ENCODE results near the gene RAI14.
"Not testable (repeated sequence)": the region's sequence is repeated elsewhere in the genome, so short reads cannot be mapped to it uniquely, and the experiment has no call there.

Gene RAI14

DNA sequence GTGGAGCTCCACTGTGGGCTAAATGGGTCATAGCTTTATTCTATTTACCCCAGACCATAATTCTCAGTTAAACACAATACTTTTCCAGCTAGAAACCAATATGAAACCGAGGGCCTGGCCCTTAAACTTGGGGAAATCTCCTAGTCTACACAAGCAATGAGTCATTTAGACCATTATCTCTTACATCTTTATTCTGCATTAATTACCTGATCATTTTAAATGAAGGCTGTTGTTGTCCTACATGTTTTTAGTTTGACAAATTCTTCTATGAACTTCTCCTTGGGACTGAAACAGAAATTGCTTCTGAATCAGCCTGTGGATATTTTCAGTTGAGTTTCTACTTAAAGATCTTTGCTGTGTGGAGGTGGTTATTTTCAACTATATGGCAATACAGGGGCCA, 37.9 kb downstream of the RAI14 start:
- no peak overlapping the region for H3K4me3 Mint-ChIP-seq
- H3K9me3 Mint-ChIP-seq = no peaks in the 10 kb centered on the region
- no peaks in the 10 kb centered on the region for H3K36me3 Mint-ChIP-seq
- ATAC-seq (ENCODE audit: low read depth) (no peak), DNase-seq (ENCODE audit: low spot score in 2 of 2) (no peak)
- H3K4me1 Mint-ChIP-seq = no peaks in the 10 kb centered on the region
- H3K27me3 Mint-ChIP-seq = peaks cover 2% of the 10 kb centered on the region
- no peak overlapping the region for H3K27ac Mint-ChIP-seq

DNA sequence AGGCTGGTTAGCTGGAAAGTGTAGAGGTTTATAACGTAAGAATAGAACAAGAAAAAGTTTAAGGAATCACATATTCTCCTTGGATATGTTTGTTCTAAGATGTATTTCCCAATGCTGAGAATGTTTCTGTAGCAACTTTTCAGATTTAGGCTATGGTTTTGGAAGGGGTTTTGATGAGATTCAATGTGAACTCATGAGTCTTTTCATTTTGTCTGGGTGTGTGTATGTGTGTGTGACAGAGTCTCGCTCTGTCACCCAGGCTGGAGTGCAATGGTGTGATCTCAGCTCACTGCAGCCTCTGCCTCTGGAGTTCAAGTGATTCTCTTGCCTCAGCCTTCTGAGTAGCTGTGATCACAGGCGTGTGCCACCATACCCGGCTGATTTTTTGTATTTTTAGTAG, 38.6 kb downstream of the RAI14 start:
- no peaks in the 10 kb centered on the region for H3K9me3 Mint-ChIP-seq
- H3K4me3 Mint-ChIP-seq = no peak overlapping the region
- H3K4me1 Mint-ChIP-seq = no peaks in the 10 kb centered on the region
- DNase-seq (ENCODE audit: low spot score in 2 of 2) (no peak), ATAC-seq (ENCODE audit: low read depth) (no peak)
- H3K36me3 Mint-ChIP-seq = no peaks in the 10 kb centered on the region
- H3K27ac Mint-ChIP-seq = no peak overlapping the region
- H3K27me3 Mint-ChIP-seq = peaks cover 2% of the 10 kb centered on the region

DNA sequence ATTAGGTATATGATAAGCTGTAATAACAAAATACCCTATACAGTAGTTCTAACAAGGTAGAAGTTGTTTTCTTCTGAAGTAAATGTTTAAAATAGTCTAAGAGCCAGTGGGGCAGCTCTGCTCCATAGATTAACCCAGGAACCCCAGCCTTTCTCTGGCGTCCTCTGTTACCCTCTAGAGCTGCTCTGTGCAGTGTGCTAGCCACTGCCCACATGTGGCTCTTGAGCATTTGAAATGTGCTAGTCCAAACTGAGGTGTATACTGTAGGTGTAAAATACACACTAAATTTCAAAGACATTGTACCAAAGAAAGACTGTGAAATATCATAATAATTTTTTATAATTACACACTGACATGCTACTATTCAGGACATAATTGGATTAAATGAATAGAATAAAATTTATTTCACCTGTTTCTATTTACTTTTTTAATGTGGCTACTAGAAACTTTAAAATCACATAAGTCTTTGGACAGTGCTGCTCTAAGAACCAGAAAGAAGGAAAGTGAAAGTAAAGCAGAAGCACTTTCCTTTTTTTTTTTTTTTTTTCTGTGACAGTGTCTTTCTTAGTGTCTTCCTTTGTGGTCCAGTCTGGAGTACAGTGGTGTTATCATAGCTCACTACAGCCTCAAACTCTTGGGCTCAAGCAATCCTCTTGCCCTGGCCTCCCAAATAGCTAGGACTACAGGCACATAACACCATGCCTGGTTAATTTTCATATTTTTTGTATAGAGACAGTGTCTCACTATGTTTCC, 39.3 kb downstream of the RAI14 start:
- Mint-ChIP-seq H3K27me3 (peaks cover 2% of the 10 kb centered on the region), H3K36me3 (no peaks in the 10 kb centered on the region), H3K9me3 (no peaks in the 10 kb centered on the region), H3K4me1 (no peaks in the 10 kb centered on the region), H3K4me3 (no peak overlapping the region), H3K27ac (no peak overlapping the region)
- peak; percentile 56 for ATAC-seq (ENCODE audit: low read depth)
- no peak for DNase-seq (ENCODE audit: low spot score in 2 of 2)

DNA sequence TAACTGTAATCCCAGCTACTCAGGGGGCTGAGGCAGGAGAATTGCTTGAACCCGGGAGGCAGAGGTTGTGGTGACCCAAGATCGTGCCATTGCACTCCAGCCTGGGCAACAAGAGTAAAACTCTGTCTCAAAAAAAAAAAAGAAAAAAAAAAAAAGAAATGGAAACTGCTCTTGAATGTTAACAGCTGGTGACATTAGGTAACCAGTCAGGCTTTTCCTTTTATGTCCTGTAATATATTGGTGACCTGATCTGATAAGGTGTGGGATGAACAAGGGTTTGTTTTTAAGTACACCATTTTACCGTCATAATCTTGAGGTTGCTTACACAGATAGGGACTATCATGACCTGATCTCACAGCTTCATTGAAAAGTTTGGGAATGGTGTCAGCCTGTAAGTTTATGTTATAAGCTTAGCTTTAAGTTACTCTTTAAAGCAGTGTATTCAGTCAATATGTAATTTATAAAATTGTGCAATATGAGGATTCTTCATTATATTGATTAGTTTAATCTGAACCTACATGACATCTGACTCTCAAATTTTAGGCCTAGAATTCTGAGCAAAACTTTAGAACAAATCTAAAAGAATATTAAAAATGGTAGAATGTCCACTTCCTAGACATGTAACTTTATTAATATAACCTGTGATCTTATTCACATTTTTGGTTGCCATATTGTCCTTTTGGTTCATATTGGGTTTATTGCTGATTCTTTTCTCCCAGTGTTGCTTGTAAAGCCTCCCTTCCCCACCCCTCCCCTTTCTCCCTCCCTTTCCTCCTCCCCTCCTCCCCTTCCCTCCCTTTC, 41.4 kb downstream of the RAI14 start:
- ATAC-seq (ENCODE audit: low read depth) (no peak), DNase-seq (ENCODE audit: low spot score in 2 of 2) (no peak)
- Mint-ChIP-seq H3K27me3 (peaks cover 2% of the 10 kb centered on the region), H3K4me3 (no peak overlapping the region), H3K9me3 (no peaks in the 10 kb centered on the region), H3K36me3 (no peaks in the 10 kb centered on the region), H3K27ac (no peak overlapping the region), H3K4me1 (no peaks in the 10 kb centered on the region)

DNA sequence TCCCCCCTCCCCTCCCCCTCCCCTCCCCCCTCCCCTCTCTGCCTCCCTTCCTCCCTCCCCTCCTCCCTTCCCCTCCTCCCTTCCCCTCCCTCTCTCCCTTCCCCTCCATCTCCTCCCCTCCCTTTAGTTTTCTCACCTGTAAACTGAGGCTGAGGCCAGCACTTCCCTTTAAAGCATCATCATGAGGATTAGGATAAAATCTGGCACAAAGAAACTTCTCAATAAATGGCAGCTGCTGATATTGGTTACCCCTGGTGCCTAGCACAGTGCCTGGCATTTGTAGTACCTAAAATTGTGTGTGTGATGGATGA, 41.9 kb downstream of the RAI14 start:
- Mint-ChIP-seq H3K27me3 (peaks cover 2% of the 10 kb centered on the region), H3K36me3 (no peaks in the 10 kb centered on the region), H3K4me3 (no peak overlapping the region), H3K4me1 (no peaks in the 10 kb centered on the region), H3K9me3 (no peaks in the 10 kb centered on the region), H3K27ac (no peak overlapping the region)
- ATAC-seq (ENCODE audit: low read depth) = no peak
- no peak for DNase-seq (ENCODE audit: low spot score in 2 of 2)

DNA sequence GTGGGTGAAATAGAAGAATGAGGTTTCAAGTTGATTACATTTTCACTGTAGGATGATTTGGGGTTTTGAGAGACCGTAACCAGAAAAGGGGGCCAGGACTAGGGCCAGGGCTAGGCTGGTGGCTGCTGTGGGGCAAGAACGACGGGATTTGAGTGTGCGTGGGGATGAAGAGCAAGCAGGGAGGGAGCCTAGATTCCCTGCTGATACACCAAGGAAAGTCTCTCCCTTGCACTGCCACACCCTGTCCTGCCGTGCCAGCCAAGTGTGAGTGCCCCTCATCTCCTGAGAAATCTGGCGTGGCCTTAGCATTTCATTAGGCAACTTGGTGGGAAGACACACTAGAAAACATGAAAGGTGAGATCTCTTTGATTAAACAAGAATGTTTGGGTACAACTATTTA, 42.6 kb downstream of the RAI14 start:
- ATAC-seq (ENCODE audit: low read depth) (no peak), DNase-seq (ENCODE audit: low spot score in 2 of 2) (no peak)
- Mint-ChIP-seq H3K36me3 (no peaks in the 10 kb centered on the region), H3K27ac (no peak overlapping the region), H3K4me1 (no peaks in the 10 kb centered on the region), H3K9me3 (no peaks in the 10 kb centered on the region), H3K27me3 (peaks cover 2% of the 10 kb centered on the region), H3K4me3 (no peak overlapping the region)

DNA sequence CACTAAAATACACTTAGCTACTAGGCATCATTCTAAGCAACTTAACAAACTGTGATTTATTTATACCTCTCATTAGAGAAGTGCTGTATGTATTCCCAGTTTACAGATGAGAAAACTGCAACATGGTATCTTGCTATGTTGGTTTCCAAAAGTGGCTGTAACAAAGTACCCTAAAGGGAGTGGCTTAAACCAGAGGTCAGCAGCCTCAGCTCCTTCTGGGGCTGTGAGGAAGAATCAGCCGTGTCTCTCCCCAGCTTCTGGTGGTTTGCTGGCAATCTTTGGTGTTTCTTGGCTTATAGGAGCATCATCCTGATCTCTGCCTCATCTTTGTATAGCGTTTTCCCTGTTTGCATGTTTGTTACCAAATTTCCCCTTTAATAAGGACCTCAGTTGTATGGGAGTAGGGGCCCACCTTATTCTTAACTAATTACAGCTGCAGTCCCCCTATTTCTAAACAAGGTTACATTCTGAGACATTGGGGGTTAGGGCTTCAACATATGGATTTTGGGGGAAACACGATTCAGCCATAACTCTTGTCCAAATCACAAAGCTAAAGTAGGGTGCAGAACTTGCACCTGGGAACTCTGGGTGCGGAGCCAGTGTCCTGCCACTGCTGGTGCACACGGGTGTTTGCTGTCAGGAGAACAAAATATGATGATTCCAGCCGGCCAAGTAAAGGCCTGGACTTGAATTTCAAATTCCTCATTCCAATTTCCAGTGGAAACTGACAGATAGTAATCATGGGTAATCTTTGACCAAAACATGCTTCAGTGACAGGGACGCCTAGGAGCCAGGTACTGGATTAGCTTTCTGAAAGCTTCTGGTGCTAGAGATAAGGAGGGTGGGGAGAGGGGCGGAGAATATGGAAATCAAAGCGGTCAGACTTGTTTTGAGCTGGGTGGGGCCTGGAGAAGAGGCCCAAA, 43.3 kb downstream of the RAI14 start:
- H3K27me3 Mint-ChIP-seq = peaks cover 2% of the 10 kb centered on the region
- no peak overlapping the region for H3K27ac Mint-ChIP-seq
- no peak overlapping the region for H3K4me3 Mint-ChIP-seq
- no peaks in the 10 kb centered on the region for H3K9me3 Mint-ChIP-seq
- DNase-seq (ENCODE audit: low spot score in 2 of 2) (no peak), ATAC-seq (ENCODE audit: low read depth) (no peak)
- no peaks in the 10 kb centered on the region for H3K4me1 Mint-ChIP-seq
- H3K36me3 Mint-ChIP-seq = no peaks in the 10 kb centered on the region

DNA sequence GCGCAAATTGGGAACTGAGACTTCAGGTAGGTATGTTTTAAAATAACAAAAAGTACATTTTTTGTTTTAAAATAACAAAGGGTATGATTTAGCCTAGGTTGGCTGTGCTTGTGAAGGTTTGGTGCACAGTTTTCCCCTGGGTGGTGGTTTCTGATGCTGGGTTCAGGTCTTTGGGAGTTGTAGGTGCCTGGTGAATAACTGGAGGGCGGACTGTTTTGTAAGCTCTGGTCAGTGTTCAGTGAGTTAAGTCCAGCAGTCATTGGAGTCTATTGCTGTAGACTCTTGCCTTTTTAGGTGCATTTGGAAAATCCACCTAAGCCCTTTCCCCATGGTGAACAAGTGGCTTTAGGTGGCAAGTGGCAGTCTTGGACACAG, 43.9 kb downstream of the RAI14 start:
- H3K27ac Mint-ChIP-seq = no peak overlapping the region
- no peaks in the 10 kb centered on the region for H3K4me1 Mint-ChIP-seq
- no peak overlapping the region for H3K4me3 Mint-ChIP-seq

DNA sequence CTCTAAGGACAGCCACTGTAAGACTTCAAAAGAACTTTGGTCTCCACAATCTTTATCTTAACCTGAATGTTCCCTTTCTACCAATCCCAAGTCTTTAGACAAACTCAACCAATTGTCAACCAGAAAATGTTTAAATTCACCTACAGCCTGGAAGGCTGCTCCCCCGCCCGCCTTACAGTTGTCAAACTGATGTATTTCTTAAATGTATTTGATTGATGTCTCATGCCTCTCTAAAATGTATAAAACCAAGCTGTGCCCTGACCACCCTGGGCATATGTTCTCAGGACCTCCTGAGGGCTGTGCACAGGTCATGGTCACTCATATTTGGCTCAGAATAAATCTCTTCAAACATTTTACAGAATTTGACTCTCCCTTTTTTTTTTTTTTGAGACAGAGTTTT, 45.3 kb downstream of the RAI14 start:
- H3K36me3 Mint-ChIP-seq, H3K4me1 Mint-ChIP-seq, H3K27ac Mint-ChIP-seq: not testable (repeated sequence)

More for the DNA sequence above, 43.9 kb downstream of the RAI14 start:
- no peak for DNase-seq (ENCODE audit: low spot score in 2 of 2)
- no peak for ATAC-seq (ENCODE audit: low read depth)
- no peaks in the 10 kb centered on the region for H3K36me3 Mint-ChIP-seq
- peaks cover 2% of the 10 kb centered on the region for H3K27me3 Mint-ChIP-seq
- no peaks in the 10 kb centered on the region for H3K9me3 Mint-ChIP-seq

DNA sequence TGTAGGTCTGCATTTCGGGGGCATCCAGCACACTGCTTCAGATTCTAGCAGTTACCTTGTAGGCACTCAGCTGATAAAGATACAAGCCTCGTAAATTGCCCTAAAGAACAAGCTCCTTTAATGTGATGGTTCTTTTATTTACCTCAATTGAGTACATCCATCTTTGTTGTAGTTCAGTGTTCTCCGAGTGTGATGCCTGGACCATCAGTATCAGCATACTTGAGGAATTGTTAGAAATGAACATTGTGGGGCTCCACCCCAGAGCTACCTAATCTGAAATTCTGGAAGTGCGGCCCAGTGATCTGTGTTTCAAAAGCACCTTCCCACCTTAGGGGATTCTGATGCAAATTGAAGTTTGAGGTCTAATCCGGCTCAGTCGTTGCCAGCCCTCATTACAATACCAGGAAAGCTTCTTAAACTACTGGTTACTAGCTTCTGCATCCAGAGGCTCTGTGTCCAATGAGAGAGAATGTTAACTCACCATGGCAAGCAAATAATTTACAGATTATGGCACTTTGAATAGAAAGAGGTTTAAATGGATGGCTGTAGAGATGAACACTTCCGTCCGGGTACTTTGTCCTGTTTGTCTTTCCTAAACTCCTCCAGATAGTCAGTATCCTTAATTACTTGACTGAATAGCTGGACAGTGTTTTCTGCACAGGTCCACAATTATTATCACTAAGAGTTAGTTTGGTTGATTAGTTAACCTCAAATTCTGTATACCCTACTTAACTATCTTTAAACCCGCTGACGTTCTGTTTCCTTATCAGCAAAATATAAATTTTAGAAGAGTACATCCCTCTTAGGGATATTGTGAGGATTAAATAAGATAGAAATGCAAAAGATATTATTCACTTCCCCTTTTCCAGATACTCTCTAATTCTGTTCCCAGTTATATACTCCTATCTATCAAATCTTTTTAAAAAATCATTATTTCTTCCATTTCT, 47.9 kb downstream of the RAI14 start:
- ATAC-seq (ENCODE audit: low read depth) (no peak), DNase-seq (ENCODE audit: low spot score in 2 of 2) (no peak)
- Mint-ChIP-seq H3K4me3 (no peak overlapping the region), H3K27ac (no peak overlapping the region), H3K36me3 (no peaks in the 10 kb centered on the region), H3K9me3 (no peaks in the 10 kb centered on the region), H3K4me1 (no peaks in the 10 kb centered on the region), H3K27me3 (no peaks in the 10 kb centered on the region)

More for the DNA sequence above, 45.3 kb downstream of the RAI14 start:
- not testable (repeated sequence) for ATAC-seq (ENCODE audit: low read depth); H3K4me3 Mint-ChIP-seq; DNase-seq (ENCODE audit: low spot score in 2 of 2); H3K27me3 Mint-ChIP-seq; H3K9me3 Mint-ChIP-seq

DNA sequence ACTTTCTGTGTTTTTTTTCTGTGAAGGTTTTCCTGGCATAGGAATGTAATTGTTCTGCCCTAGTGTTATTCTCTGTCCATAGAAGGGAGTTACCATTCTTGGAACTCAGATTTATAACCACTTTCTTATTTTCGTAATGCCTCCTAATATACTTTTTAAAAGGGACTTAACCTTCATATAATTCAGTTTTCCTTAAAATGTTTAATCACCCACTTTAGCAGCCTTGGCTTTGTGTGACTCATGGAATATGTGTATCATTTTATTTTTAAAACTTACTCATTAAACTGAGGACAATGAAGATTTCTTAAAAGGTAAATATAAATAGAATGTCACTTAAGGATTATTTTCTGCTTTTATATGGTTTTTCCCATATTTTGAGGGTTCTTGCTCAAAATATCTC, 50.0 kb downstream of the RAI14 start:
- ATAC-seq (ENCODE audit: low read depth) = no peak
- Mint-ChIP-seq H3K27ac (no peak overlapping the region), H3K36me3 (no peaks in the 10 kb centered on the region), H3K4me3 (no peak overlapping the region), H3K9me3 (no peaks in the 10 kb centered on the region), H3K4me1 (no peaks in the 10 kb centered on the region), H3K27me3 (no peaks in the 10 kb centered on the region)
- no peak for DNase-seq (ENCODE audit: low spot score in 2 of 2)

DNA sequence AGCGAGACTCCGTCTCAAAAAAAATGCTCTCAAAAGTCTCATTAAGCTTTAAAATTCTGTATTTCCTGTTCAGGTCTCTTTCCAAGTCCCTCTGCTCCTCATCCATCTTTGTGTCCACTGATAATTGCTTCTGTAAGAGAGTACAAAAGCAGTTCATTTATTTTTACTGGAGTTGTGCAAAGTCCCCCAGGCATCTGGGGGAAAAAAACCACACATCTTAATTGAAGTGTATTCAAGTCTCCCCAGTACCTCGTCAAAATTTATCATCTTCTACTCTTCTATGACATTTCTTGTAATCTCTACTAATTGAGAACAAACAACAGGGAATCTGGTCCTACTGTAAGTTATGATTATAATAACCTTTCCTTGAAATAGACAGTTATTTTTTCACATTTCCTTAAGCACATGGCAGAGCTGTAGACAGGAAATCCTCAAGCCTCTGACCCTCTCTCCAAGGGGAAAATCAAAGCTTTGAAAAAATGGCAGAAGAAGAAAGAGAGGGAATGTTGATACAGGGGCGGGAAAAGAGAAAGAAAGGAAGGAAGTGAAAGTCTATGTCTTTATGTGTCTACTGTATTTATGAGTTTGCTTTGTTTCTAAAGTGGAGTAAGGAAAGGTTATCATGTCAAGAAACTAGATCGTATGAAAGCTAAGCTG, 51.5 kb downstream of the RAI14 start:
- no peaks in the 10 kb centered on the region for H3K4me1 Mint-ChIP-seq
- H3K27me3 Mint-ChIP-seq = no peaks in the 10 kb centered on the region
- no peaks in the 10 kb centered on the region for H3K36me3 Mint-ChIP-seq
- DNase-seq (ENCODE audit: low spot score in 2 of 2) (no peak), ATAC-seq (ENCODE audit: low read depth) (no peak)
- H3K27ac Mint-ChIP-seq = no peak overlapping the region
- H3K4me3 Mint-ChIP-seq = no peak overlapping the region
- H3K9me3 Mint-ChIP-seq = no peaks in the 10 kb centered on the region

DNA sequence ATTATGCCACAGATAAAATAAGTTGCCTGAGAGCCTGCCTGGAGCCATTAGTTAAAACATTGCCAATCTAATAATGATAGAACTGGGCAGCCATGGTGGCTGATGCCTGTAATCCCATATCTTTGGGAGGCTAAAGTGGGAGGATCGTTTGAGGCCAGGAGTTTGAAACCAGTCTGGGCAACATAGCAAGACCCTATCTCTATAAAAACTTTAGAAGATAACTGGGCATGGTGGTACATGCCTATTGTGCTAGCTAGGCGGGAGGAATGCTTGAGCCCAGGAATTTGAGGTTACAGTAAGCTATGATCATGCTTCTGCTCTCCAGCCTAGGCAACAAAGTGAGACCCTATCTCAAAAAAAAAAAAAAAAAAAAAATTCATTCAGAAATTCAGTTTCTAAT, 52.6 kb downstream of the RAI14 start:
- ATAC-seq (ENCODE audit: low read depth) = no peak
- no peaks in the 10 kb centered on the region for H3K27me3 Mint-ChIP-seq
- H3K9me3 Mint-ChIP-seq = no peaks in the 10 kb centered on the region
- no peaks in the 10 kb centered on the region for H3K36me3 Mint-ChIP-seq
- H3K4me3 Mint-ChIP-seq = no peak overlapping the region
- DNase-seq (ENCODE audit: low spot score in 2 of 2) = no peak
- no peak overlapping the region for H3K27ac Mint-ChIP-seq
- no peaks in the 10 kb centered on the region for H3K4me1 Mint-ChIP-seq

Measured in memory B cell (primary cell).